Right cardiac atrium (tissue), 5 donors: Measurements from ENCODE around the gene WBP1L. TPM values are rescaled to one million over a fixed set of nuclear protein-coding genes. Genes with fewer than 3 reads are reported as not detected.
A peak's percentile ranks its signal among the peaks of the same experiment; 100 is the strongest.
"Not testable (repeated sequence)": the region's sequence is repeated elsewhere in the genome, so short reads cannot be mapped to it uniquely, and the experiment has no call there.

Experiments
- ATAC-seq, 2 donors: fragments of 200-7000 bp; cut with Tn5 transposase; one replicate each; pipeline versions ENCODE4 v1.8.0 to v1.9.1; 2020; ENCODE audit warnings: moderate library complexity in 2 of 2, mild to moderate bottlenecking in 1 of 2
- DNase-seq, 3 donors: peaks; one replicate each; pipeline ENCODE4 v3.0.0-alpha.2; 2020
- H3K27ac ChIP-seq: one replicate; pipeline ENCODE4 v1.5.1; 2013; ENCODE audit warnings: mild to moderate bottlenecking, low read length, control low read depth, moderate library complexity
- H3K27me3 ChIP-seq: one replicate; pipeline ENCODE4 v1.6.1; 2013; ENCODE audit not compliant: control insufficient read depth, insufficient read depth
- H3K4me1 ChIP-seq: one replicate; pipeline ENCODE4 v1.6.1; 2013; ENCODE audit warnings: low read length; ENCODE audit not compliant: control insufficient read depth, insufficient read depth
- H3K4me3 ChIP-seq: one replicate; pipeline ENCODE4 v1.5.1; 2013; ENCODE audit warnings: low read length, control low read depth
- H3K9me3 ChIP-seq: one replicate; pipeline ENCODE4 v1.6.1; 2013; ENCODE audit warnings: low read length; ENCODE audit not compliant: control insufficient read depth
- WGBS: extraction: QIAGEN DNeasy Blood & Tissue Kit; methylation state at CpG from one replicate; pipeline ENCODE4 v1.1.7; 2013; 5-methylcytosine and 5-hydroxymethylcytosine counted together
- intact Hi-C, 4 donors: fragments of 100-400 bp; cut with DNase I; formaldehyde crosslinking; loops; one replicate each; pipeline versions ENCODE4 v1.11.0 to v1.14.0; 2022 to 2023
- polyA plus RNA-seq: library from polyadenylated mRNA; stranded (reverse); fragments of 200-250 nt; gene quantifications from one replicate; pipeline ENCODE4 v1.2.3, GENCODE V29; 2013
- total RNA-seq, 4 donors: library from RNA; stranded (reverse); fragmentation: NEBNext Ultra II Directional; extraction: Animal tissue kit (Norgen Biotek cat#: 25700); gene quantifications; one replicate each; pipeline ENCODE4 v1.2.1, GENCODE V29; 2021
- donor health status: healthy with polysubstance abuse.
- donor health status: DM: no; HTN: yes; CAD: no.
- donor health status: DM: no; HTN: no; CAD: no.
- donor health status: DM: no; HTN: yes; CAD: no; lungs with severe emphysema.
- donor health status: DM: yes; HTN: yes; CAD: no.

The WBP1L gene
- total and polyA plus RNA-seq, 5 donors: 19.1 to 50.5 (median 36.9) TPM

DNA sequence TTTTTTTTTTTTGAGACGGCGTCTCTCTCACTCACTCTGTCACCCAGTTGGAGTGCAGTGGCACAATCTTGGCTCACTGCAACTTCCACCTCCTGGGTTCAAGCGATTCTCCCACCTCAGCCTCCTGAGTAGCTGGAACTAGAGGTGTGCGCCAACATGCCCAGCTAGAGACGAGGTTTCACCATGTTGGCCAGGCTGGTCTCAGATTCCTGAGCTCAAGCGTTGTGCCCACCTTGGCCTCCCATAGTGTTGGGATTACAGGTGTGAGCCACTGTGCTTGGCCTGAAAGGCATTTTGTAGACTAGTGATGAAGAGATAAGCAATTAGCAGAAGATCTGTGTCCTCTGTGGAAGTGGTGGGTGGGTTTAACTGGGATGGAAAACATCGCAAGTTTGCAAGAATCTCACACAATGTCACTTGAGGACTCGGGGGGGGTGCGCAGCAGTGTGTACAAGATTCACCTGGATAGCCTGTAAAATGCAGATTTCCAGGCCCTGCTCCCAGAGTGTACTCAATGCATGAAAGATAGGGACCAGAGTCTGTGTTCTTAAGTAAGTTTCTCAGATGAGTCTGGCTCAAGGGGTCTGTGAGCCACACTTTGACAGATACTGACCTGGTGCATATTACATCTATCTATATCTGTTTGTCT, 82.5 kb downstream of the WBP1L start:
- intact Hi-C loops: loop anchor here in 1 of 4 donors (5.0 kb wide), 1 partner anchor 99 kb away; no protein-coding TSS in a partner anchor
- H3K27ac ChIP-seq: no peak overlapping the region
- no peaks in the 10 kb centered on the region for H3K9me3 ChIP-seq
- no peak for DNase-seq
- H3K4me3 ChIP-seq: no peak overlapping the region
- H3K27me3 ChIP-seq: no peaks in the 10 kb centered on the region
- 88% methylated on average over 9 of the region's 9 CpGs for WGBS
- no peak for ATAC-seq
- H3K4me1 ChIP-seq: no peaks in the 10 kb centered on the region

DNA sequence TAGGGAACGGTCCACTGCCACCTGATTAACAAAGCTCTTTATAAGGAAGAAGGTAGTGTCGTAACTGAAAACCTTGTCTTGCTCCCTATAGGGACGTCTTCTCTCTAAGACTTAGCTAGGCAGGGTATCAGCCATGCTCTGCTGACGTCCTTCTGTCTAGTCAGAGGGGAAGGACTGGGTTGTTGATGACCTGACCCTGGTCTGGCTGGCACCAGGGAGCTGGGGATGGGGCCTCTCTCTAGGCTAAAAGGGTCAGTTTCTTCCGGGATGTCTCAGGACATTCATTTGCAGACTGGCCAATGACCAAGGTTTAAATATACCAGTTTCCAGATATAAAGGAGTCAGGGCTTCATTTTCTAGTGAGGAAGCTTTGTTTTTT, 83.8 kb downstream of the WBP1L start:
- H3K9me3 ChIP-seq: no peaks in the 10 kb centered on the region
- no peaks in the 10 kb centered on the region for H3K27me3 ChIP-seq
- no peak overlapping the region for H3K27ac ChIP-seq
- intact Hi-C loops: loop anchor here in 1 of 4 donors (5.0 kb wide), 1 partner anchor 100 kb away; no protein-coding TSS in a partner anchor
- 82% methylated on average over 5 of the region's 5 CpGs for WGBS
- H3K4me3 ChIP-seq: no peak overlapping the region
- no peaks in the 10 kb centered on the region for H3K4me1 ChIP-seq
- no peak for DNase-seq
- no peak for ATAC-seq

DNA sequence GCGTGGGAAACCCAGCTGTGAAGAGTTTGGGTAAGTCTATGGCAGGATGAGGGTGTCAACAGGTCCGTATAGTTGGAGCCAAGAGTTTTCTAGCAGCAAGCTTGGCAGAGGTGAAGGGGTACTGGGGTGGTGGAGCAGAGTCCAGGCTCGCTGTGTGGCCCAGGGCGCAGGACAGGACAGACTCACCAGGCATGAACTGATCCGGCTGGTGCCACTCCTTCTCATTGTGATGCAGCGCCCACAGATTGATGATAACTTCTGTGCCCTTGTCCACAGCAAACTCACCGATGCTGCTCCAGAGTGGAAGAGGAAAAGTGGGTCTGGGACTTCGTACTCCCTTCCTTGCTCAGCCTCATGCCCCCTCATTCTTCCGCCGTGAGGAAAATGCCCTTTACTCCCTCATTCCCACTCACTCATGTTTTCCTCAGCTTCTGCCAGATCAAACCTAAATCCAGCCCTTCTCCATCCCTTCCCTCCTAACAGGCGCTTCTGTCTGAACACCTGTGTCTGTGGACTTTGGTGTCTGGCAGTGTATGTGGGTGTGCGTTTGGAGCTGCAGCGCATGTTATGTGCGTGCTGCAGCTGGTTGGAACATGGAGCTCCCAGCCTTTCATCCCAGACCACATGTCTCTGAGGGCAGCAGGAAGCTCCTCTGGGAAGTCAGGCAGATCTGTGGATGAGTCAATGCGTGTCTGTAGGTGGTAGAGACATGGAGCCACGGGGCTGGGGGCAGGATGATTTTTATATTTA, 87.7 kb downstream of the WBP1L start:
- H3K27ac ChIP-seq: no peak overlapping the region
- 74% methylated on average over 16 of the region's 16 CpGs for WGBS
- ATAC-seq (no peak), DNase-seq (no peak)
- no peaks in the 10 kb centered on the region for H3K27me3 ChIP-seq
- H3K4me3 ChIP-seq: no peak overlapping the region
- no peaks in the 10 kb centered on the region for H3K4me1 ChIP-seq
- H3K9me3 ChIP-seq: no peaks in the 10 kb centered on the region
- intact Hi-C loops: loop anchor here in 3 of 4 donors (5.0 to 10.0 kb wide), 5 partner anchors 104 to 423 kb away; partner anchors contain the start of gene RPEL1 (in 2 of the 3)

DNA sequence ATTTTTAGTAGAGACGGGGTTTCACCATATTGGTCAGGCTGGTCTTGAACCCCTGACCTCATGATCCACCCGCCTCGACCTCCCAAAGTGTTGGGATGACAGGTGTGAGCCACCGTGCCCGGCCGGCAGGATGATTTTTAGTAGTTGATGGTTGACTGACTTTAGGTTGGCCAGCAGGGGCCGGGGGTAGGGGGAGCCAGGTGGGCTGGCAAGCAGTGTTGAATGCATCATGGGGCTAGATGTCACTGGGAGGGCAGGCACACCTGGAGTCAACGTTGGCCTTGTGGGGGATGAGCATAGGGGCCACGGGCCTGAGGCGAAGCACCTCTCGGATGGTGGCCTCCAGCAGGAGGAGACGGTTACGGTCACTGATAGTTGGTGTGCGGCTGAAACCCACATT, 88.5 kb downstream of the WBP1L start:
- no peak overlapping the region for H3K27ac ChIP-seq
- intact Hi-C loops: loop anchor here in 3 of 4 donors (5.0 to 10.0 kb wide), 5 partner anchors 105 to 423 kb away; partner anchors contain the start of gene RPEL1 (in 2 of the 3)
- H3K9me3 ChIP-seq: no peaks in the 10 kb centered on the region
- 83% methylated on average over 14 of the region's 14 CpGs for WGBS
- ATAC-seq (no peak), DNase-seq (no peak)
- no peaks in the 10 kb centered on the region for H3K27me3 ChIP-seq
- no peaks in the 10 kb centered on the region for H3K4me1 ChIP-seq
- H3K4me3 ChIP-seq: no peak overlapping the region

DNA sequence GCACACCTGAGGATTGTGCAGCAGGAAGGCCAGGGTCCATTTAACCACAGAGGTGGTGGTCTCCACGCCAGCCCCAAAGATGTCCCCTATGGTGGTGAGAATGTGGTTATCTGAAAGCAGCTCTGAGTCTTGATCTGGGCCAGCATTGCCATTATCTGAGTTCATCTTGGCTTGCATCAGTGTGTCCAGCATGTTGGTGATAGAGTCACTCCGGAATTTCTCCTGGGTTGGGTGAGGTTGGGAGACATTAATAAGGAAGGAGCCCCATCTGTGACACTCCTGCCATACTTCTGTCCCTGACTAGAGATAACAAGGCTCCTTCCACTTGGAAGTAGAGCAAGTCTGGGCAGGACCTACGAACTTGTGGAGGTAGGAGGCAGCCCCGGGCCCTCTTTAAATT, 89.2 kb downstream of the WBP1L start:
- intact Hi-C loops: loop anchor here in 3 of 4 donors (5.0 to 10.0 kb wide), 5 partner anchors 106 to 422 kb away; partner anchors contain the start of gene RPEL1 (in 2 of the 3)
- H3K27me3 ChIP-seq: no peaks in the 10 kb centered on the region
- DNase-seq (no peak), ATAC-seq (no peak)
- no peak overlapping the region for H3K27ac ChIP-seq
- H3K4me3 ChIP-seq: no peak overlapping the region
- H3K9me3 ChIP-seq: no peaks in the 10 kb centered on the region
- 86% methylated on average over 4 of the region's 4 CpGs for WGBS
- H3K4me1 ChIP-seq: no peaks in the 10 kb centered on the region

DNA sequence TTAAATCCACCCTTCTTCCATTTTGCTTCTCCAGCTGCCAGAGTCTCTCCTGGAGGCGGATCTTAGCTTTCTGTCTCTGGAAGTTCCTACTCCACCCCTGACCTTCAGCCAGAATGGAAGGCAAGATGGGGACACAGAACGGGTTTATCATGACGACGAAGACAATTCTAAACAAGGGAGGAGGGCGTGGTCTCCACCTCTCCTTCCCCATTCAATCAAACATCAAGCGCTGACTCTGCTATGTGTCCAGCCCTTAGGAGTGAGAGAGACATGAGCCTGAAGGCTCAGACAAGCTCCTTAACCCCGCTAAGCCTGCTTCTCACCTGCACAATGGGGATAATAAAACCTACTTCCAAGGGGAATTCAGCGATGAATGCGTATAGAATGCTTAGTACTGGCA, 90.4 kb downstream of the WBP1L start:
- ATAC-seq (no peak), DNase-seq (no peak)
- WGBS: 56% methylated on average over 9 of the region's 9 CpGs
- Histone ChIP-seq H3K27ac (no peak overlapping the region), H3K4me3 (no peak overlapping the region), H3K4me1 (no peaks in the 10 kb centered on the region), H3K9me3 (no peaks in the 10 kb centered on the region), H3K27me3 (no peaks in the 10 kb centered on the region)
- intact Hi-C loops: loop anchor here in 3 of 4 donors (2.0 to 10.0 kb wide), 6 partner anchors 67 to 421 kb away; partner anchors contain the start of gene RPEL1 (in 2 of the 3)

DNA sequence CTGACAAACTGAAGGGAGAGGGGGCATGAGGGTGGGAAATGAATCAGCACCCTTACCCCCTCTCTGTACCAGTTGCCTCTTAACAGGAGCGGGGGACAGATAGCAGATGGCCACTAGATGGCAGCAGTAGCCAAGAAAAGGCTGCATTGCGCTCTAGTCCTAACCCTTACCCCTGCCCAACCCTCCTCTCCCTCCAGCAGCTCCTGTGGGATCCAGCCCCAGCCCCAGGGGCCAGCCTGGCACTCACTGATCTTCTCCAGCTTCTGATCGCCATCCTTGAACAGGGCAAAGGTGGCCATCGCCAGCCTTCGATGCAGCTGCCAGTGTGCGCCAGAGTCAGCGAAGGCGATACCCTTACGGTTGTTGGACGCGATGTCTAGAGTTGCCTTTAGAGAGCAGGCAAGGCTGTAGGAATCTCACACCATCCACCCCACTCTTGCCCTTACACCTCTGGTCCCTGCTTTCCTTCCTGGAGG, 91.3 kb downstream of the WBP1L start:
- 64% methylated on average over 11 of the region's 11 CpGs for WGBS
- intact Hi-C loops: loop anchor here in 3 of 4 donors (2.0 to 10.0 kb wide), 6 partner anchors 66 to 420 kb away; partner anchors contain the start of gene RPEL1 (in 2 of the 3)
- H3K4me3 ChIP-seq: no peak overlapping the region

DNA sequence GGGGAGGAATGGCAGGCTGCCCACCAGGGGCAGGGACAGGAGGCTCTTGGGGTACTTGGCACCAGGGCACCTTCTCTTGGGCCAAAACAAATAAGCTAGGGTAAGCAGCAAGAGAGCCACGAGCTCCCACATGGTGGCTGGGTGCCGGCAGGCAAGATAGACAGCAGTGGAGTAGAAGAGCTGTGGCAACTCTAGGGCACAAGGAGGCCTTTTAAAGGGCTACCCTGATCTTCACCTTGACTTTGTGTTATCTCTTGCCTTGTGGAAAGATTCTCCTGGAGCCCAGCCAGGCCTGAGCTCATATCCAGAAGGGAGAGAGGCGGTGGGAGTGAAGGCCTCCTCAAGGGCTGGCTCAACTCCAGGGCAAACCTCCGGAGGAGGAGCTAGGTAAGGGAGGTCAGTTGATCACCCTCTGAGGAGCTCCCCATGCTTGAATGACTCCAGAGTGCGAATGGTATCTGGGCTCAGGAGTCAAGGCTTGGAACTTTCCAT, 93.5 kb downstream of the WBP1L start, which contains the start of gene CYP17A1:
Gene CYP17A1 (minus strand): TSS at position 184 of the 492 bp plus-strand sequence. CDS start 52 bp downstream, at position 132.
- peak in 2 of 3 donors; percentile 50 to 70 for DNase-seq
- intact Hi-C loops: loop anchor here in 3 of 4 donors (5.0 to 10.0 kb wide), 5 partner anchors 65 to 418 kb away; partner anchors contain the start of gene RPEL1 (in 2 of the 3)
- WGBS: 44% methylated on average over 5 of the region's 5 CpGs
- no peak within 1 kb of the TSS for H3K27ac ChIP-seq
- no peaks in the 10 kb centered on the region for H3K27me3 ChIP-seq
- H3K4me3 ChIP-seq: no peak within 1 kb of the TSS
- no peaks in the 10 kb centered on the region for H3K9me3 ChIP-seq
- no peaks in the 10 kb centered on the region for H3K4me1 ChIP-seq
- ATAC-seq: peak; percentile 41 to 61

More for the DNA sequence above, 91.3 kb downstream of the WBP1L start:
- DNase-seq: peak; percentile 75 to 85 (median 83)
- H3K27me3 ChIP-seq: no peaks in the 10 kb centered on the region
- H3K27ac ChIP-seq: no peak overlapping the region
- no peaks in the 10 kb centered on the region for H3K9me3 ChIP-seq
- ATAC-seq: peak; percentile 91 to 92
- no peaks in the 10 kb centered on the region for H3K4me1 ChIP-seq

DNA sequence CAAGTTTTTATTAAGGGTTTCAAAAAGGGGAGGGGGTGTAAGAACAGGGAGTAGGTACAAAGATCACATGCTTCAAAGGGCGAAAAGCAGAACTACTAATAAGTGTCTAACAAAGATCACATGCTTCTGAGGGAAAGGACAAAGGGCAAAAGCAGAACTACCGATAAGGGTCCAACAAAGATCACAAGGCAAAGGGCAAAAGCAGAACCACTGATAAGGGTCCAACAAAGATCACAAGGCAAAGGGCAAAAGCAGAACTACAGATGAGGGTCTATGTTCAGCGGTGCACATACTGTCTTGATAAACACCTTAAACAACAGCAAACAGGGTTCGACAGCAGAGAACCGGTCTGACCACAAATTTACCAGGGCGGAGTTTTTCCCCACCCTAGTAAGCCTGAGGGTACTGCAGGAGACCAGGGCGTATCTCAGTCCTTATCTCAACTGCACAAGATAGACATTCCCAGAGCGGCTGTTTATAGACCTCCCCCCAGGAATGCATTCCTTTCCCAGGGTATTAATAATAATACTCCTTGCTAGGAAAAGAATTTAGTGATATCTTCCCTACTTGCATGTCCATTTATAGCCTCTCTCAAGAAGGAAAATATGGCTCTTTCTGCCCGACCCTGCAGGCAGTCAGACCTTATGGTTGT, 94.7 kb downstream of the WBP1L start:
- not testable (repeated sequence) for H3K27me3 ChIP-seq, DNase-seq, H3K4me3 ChIP-seq, H3K27ac ChIP-seq, H3K4me1 ChIP-seq, ATAC-seq, H3K9me3 ChIP-seq
- WGBS: 85% methylated on average over 9 of the region's 9 CpGs
- intact Hi-C loops: loop anchor here in 3 of 4 donors (5.0 to 10.0 kb wide), 5 partner anchors 64 to 416 kb away; partner anchors contain the start of gene RPEL1 (in 2 of the 3)

DNA sequence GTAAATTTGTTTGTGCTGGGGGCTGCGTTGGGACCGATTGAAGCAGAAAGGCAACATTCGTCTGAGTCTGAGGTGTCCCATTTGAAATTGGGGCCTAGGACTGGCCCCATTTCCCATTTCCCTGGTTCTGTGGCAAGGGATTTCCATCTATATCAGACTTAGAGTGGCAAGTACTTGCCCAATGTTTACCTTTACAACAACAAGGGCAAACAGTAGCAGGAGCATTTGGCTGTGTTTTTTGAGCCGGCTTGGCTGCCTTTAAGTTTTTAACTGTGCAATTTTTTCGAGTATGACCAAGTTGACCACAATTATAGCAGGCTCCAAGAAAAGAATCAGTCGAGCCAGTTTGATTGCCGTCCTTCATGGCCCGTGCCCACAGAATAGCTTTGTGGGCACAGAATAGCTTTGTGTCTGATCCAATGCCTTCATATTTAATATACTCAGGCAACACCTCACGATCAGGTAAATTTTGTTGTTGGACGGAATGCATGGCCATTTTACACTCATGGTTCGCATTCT, 98.1 kb downstream of the WBP1L start:
- 86% methylated on average over 11 of the region's 11 CpGs for WGBS
- ATAC-seq (no peak), DNase-seq (no peak)
- no peaks in the 10 kb centered on the region for H3K9me3 ChIP-seq
- no peaks in the 10 kb centered on the region for H3K4me1 ChIP-seq
- H3K4me3 ChIP-seq: no peak overlapping the region
- H3K27me3 ChIP-seq: no peaks in the 10 kb centered on the region
- intact Hi-C loops: no loop called here
- no peak overlapping the region for H3K27ac ChIP-seq
